Uterus (tissue), 2 donors: ENCODE data around the gene MROH2A.

Experiments used
- CTCF ChIP-seq, 4 experiments: fragments of 200-600 bp in 2 of 4; fragments of 450-650 bp in 2 of 4; sonication (generic) in 2 of 4; IDR thresholded peaks; one replicate each; pipeline ENCODE4 v1.5.1; 2016 to 2019; ENCODE audit warnings: antibody characterized with exemption in 4 of 4, mild to moderate bottlenecking in 2 of 4, moderate library complexity in 1 of 4
- POLR2A ChIP-seq, 2 donors: fragments of 450-650 bp; IDR thresholded peaks; one replicate each; pipeline ENCODE4 v1.6.1; 2016; ENCODE audit warnings: antibody characterized with exemption in 2 of 2, mild to moderate bottlenecking in 1 of 2, moderate library complexity in 1 of 2

GRCh38 chr2:233740870-233741269 lies 37.3 kb upstream of the MROH2A start:
- no peak for TF ChIP-seq CTCF (IDR thresholded peaks at IDR 0.05)
- no peak for TF ChIP-seq POLR2A (IDR thresholded peaks at IDR 0.05)
